ENCODE data around the gene MBD6.

MBD6 gene

GRCh38 chr12:57550641-57551549, 28.3 kb downstream of the MBD6 start:
- POLR2A ChIA-PET, result no interaction called here
- CTCF ChIA-PET, result interaction anchor here (1.1 kb wide), 1 partner anchor 32 kb away, joined by 4 read pairs; no protein-coding TSS in a partner anchor
- no peak for TF ChIP-seq ELF4 (IDR thresholded peaks at IDR 0.05)
- no peak for TF ChIP-seq ZNF384 (IDR thresholded peaks at IDR 0.05)
- no peak for TF ChIP-seq HDGF (IDR thresholded peaks at IDR 0.05; ENCODE audit: borderline replicate concordance)
- TF ChIP-seq CTBP1 (IDR thresholded peaks at IDR 0.05; ENCODE audit: borderline replicate concordance), result no peak
- no peak for TF ChIP-seq FOXK2 (IDR thresholded peaks at IDR 0.05)
- TF ChIP-seq ARNT (IDR thresholded peaks at IDR 0.05), result no peak
- no peak for TF ChIP-seq SUZ12 (IDR thresholded peaks at IDR 0.05)
- DNase-seq (ENCODE audit: extremely low spot score), result no peak

GRCh38 chr12:57551637-57552305, 29.1 kb downstream of the MBD6 start:
- ChIA-PET POLR2A (interaction anchor here (1.3 kb wide), 1 partner anchor 31 kb away, joined by 3 read pairs; the partner anchor contains the start of gene DDIT3), CTCF (interaction anchor here (1.1 kb wide), 1 partner anchor 32 kb away, joined by 4 read pairs; no protein-coding TSS in a partner anchor)
- no peak for DNase-seq (ENCODE audit: extremely low spot score)
- TF ChIP-seq ARNT (IDR thresholded peaks at IDR 0.05) (no peak), PKNOX1 (IDR thresholded peaks at IDR 0.05) (no peak), SUZ12 (IDR thresholded peaks at IDR 0.05) (no peak), TARDBP (IDR thresholded peaks at IDR 0.05) (no peak), NFRKB (IDR thresholded peaks at IDR 0.05) (no peak), FOXA1 (IDR thresholded peaks at IDR 0.05) (no peak), CTBP1 (IDR thresholded peaks at IDR 0.05; ENCODE audit: borderline replicate concordance) (no peak), ZNF384 (IDR thresholded peaks at IDR 0.05) (no peak), LEF1 (IDR thresholded peaks at IDR 0.05; ENCODE audit: borderline replicate concordance) (no peak), FOXM1 (IDR thresholded peaks at IDR 0.05; ENCODE audit: borderline replicate concordance) (no peak), SP1 (IDR thresholded peaks at IDR 0.05) (no peak), BHLHE40 (IDR thresholded peaks at IDR 0.05; ENCODE audit: borderline replicate concordance) (no peak)

- DNase-seq (ENCODE audit: extremely low spot score), result no peak
- no peak for TF ChIP-seq BHLHE40 (IDR thresholded peaks at IDR 0.05; ENCODE audit: borderline replicate concordance)
- no peak for TF ChIP-seq FOXM1 (IDR thresholded peaks at IDR 0.05; ENCODE audit: borderline replicate concordance)
- no peak for TF ChIP-seq ZNF384 (IDR thresholded peaks at IDR 0.05)
- no peak for TF ChIP-seq L3MBTL2 (conservative IDR thresholded peaks at IDR 0.05)
- TF ChIP-seq SUZ12 (IDR thresholded peaks at IDR 0.05), result no peak
- no peak for TF ChIP-seq HDGF (IDR thresholded peaks at IDR 0.05; ENCODE audit: borderline replicate concordance)
- no peak for TF ChIP-seq PKNOX1 (IDR thresholded peaks at IDR 0.05)
- TF ChIP-seq TARDBP (IDR thresholded peaks at IDR 0.05), result no peak
- no peak for TF ChIP-seq SP1 (IDR thresholded peaks at IDR 0.05)
- TF ChIP-seq ARNT (IDR thresholded peaks at IDR 0.05), result no peak
- no peak for TF ChIP-seq LEF1 (IDR thresholded peaks at IDR 0.05; ENCODE audit: borderline replicate concordance)
- no peak for TF ChIP-seq FOXA1 (IDR thresholded peaks at IDR 0.05)
- TF ChIP-seq CTBP1 (IDR thresholded peaks at IDR 0.05; ENCODE audit: borderline replicate concordance), result no peak
- no peak for TF ChIP-seq FOXK2 (IDR thresholded peaks at IDR 0.05)
- no peak for TF ChIP-seq ELF4 (IDR thresholded peaks at IDR 0.05)
- TF ChIP-seq NFRKB (IDR thresholded peaks at IDR 0.05), result no peak
- ChIA-PET POLR2A (interaction anchor here (1.3 to 2.0 kb wide), 2 partner anchors 32 to 39 kb away, joined by 3 to 4 read pairs; partner anchors contain the start of genes DDIT3 and PIP4K2C), CTCF (no interaction called here)
Observed at GRCh38 chr12:57552306-57552651, 29.7 kb downstream of the MBD6 start.

GRCh38 chr12:57552835-57553313, 30.2 kb downstream of the MBD6 start:
- TF ChIP-seq FOXA1 (IDR thresholded peaks at IDR 0.05) (no peak), BHLHE40 (IDR thresholded peaks at IDR 0.05; ENCODE audit: borderline replicate concordance) (no peak), LEF1 (IDR thresholded peaks at IDR 0.05; ENCODE audit: borderline replicate concordance) (no peak), FOXM1 (IDR thresholded peaks at IDR 0.05; ENCODE audit: borderline replicate concordance) (no peak), FOXK2 (IDR thresholded peaks at IDR 0.05) (no peak), NFRKB (IDR thresholded peaks at IDR 0.05) (no peak), HDGF (IDR thresholded peaks at IDR 0.05; ENCODE audit: borderline replicate concordance) (no peak), ARNT (IDR thresholded peaks at IDR 0.05) (no peak), SP1 (IDR thresholded peaks at IDR 0.05) (no peak), PKNOX1 (IDR thresholded peaks at IDR 0.05) (no peak), L3MBTL2 (conservative IDR thresholded peaks at IDR 0.05) (no peak), ZNF384 (IDR thresholded peaks at IDR 0.05) (no peak), CTBP1 (IDR thresholded peaks at IDR 0.05; ENCODE audit: borderline replicate concordance) (no peak), TARDBP (IDR thresholded peaks at IDR 0.05) (no peak), ELF4 (IDR thresholded peaks at IDR 0.05) (no peak)
- DNase-seq (ENCODE audit: extremely low spot score), result no peak
- ChIA-PET CTCF (no interaction called here), POLR2A (interaction anchor here (1.3 to 2.0 kb wide), 2 partner anchors 32 to 38 kb away, joined by 3 to 4 read pairs; partner anchors contain the start of genes DDIT3 and PIP4K2C)

Data from HEK293T (cell line).